CD4-positive, alpha-beta T cell treated with Interleukin-2 at 100 ng/mL for 4 hours (primary cell): ENCODE data around the gene PHYKPL.
"Not testable (repeated sequence)": the region's sequence is repeated elsewhere in the genome, so short reads cannot be mapped to it uniquely, and the experiment has no call there.

ENCODE experiments used
- DNase-seq: peaks from one replicate; pipeline ENCODE4 v3.0.0-alpha.2; 2020; ENCODE audit warnings: low spot score

PHYKPL gene

GRCh38 chr5:178264044-178264443, 31.4 kb upstream of the PHYKPL start:
- no peak for DNase-seq

DNA sequence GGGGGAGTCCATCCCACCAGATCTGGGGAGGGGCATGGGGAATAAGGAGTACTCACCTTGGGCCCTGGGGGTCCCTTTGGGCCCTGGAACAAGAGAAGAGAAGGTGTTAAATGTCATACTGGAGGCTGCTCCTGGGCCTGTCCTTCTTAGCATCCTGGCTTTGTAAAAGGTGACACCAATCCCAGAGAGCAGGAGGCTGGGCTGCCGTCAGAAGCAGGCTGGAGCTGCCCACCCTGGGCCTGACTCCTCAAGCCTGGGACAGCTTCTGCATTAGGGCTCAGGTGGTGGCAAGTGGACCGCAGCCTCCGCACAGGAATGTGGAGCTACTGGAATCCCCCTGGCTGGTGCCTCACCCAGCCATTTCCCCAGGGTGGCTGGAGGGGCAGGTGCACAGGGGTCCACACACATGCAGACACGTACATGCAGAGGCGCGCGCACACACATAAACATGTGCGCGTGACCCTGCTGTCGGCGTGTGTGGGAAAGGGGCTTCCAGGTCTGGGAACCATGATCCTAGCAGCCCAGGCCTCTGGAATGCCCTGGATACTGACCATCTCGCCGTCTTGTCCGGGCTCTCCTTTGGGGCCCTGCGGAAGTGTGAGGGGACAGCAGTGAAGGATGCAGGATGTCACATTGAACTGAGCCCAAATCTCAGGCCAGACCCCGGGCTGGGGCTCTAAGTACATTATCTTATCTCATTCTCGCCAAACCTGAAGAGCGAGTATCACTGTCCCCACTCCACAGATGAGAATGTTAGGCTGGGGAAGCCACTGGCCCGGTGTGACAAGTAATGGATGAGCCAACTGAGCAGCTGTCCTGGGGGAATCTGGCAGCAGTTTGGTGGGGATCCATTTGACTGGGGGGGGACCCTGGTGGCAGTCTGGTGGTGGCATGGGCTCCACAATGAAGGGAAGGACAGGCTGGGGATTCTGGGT, 29.3 kb upstream of the PHYKPL start:
- DNase-seq, result no peak

GRCh38 chr5:178259623-178260536, 27.3 kb upstream of the PHYKPL start:
- no peak for DNase-seq

DNA sequence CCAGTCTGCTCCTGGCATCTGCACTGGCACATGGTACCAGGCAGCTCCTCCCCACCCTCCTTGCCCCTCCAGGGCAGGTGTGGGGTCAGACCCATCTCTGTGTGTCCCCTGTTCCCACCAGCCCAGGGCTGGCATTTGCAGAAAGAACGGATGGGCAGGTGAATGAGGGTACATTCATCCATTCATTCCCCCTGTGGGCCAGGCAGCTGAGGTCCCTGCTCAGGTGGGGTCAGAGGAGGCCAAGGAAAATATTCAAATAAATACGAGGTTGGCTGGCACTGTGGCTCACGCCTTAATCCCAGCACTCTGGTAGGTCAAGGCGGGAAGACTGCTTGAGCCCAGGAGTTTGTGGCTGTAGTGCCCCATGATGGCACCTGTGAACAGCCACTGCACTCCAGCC, 25.0 kb upstream of the PHYKPL start:
- DNase-seq, result no peak

- no peak for DNase-seq
Observed at GRCh38 chr5:178256746-178257145, 24.1 kb upstream of the PHYKPL start.

DNA sequence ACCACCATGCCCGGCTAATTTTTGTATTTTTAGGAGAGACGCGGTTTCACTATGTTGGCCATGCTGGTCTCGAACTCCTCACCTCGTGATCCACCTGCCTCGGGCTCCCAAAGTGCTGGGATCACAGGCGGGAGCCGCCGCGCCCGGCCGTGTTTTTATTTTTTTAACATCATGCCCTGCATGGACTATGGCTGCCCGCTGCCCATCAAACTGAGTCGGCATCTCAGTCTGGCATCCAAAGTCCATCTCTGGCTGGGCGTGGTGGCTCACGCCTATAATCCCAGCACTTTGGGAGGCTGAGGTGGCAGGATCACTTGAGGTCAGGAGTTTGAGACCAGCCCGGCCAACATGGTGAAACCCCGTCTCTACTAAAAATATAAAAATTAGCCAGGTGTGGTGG, 21.0 kb upstream of the PHYKPL start:
- not testable (repeated sequence) for DNase-seq

- DNase-seq, result no peak
Observed at GRCh38 chr5:178252258-178252657, 19.7 kb upstream of the PHYKPL start.

GRCh38 chr5:178250263-178250662, 17.7 kb upstream of the PHYKPL start:
- no peak for DNase-seq

GRCh38 chr5:178249191-178249989, 16.8 kb upstream of the PHYKPL start:
- peak; percentile 61 for DNase-seq

- DNase-seq, result no peak
Observed at GRCh38 chr5:178248750-178249149, 16.1 kb upstream of the PHYKPL start.

GRCh38 chr5:178247481-178248456, 15.2 kb upstream of the PHYKPL start:
- DNase-seq, result peak; percentile 40

DNA sequence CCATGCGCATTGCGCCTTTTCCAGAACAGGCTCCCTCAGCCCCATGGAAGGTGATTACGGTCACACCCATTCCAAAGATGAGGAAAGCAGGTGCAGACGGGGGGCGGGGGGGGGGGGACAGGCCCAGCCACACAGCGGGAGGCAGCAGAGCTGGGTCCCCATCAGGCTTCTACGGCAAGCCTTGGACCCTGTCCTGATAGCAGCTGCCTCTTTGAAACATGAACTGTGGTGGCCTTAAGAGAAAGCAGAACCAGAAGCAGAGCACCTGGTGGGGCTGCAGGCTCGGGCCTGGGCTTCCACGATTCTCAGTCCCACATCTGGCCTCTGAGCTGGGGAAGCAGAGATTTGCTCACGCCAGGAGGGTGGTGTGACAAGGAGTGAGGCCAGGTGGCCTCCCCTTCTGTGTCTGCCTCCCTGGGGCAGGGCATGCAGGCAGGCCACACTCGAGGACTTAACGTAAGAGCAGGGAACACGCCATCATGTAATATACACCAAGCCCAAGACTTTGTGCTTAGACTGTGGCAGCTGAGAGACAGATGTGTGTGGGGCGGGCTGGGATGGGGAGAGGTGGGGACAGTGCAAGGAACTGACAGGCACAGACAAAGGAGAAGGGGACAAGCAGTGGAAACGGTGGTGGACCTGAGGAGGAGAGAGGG, 14.2 kb upstream of the PHYKPL start:
- no peak for DNase-seq

- DNase-seq, result no peak
Observed at GRCh38 chr5:178245389-178245788, 12.8 kb upstream of the PHYKPL start.

DNA sequence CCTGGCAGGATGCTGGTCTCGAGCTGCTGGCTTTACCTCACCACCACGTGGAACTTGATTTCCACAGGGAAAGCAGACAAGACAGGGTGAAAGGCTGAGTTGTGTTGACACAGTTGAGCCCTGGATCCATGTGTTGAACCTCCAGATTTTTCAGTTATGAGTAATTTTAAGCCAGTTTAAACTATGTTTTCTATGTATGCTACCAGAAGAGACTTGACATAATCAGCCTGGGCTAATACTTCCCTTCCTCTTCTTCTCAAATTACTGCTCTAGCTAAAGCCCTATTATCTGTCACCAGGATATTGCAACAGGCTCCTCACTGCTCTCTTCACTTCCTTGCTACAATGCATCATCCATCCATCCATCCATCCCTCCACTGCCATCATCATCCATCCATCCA, 12.0 kb upstream of the PHYKPL start:
- DNase-seq, result no peak

- DNase-seq, result no peak
Observed at GRCh38 chr5:178242416-178242815, 9.8 kb upstream of the PHYKPL start.

DNA sequence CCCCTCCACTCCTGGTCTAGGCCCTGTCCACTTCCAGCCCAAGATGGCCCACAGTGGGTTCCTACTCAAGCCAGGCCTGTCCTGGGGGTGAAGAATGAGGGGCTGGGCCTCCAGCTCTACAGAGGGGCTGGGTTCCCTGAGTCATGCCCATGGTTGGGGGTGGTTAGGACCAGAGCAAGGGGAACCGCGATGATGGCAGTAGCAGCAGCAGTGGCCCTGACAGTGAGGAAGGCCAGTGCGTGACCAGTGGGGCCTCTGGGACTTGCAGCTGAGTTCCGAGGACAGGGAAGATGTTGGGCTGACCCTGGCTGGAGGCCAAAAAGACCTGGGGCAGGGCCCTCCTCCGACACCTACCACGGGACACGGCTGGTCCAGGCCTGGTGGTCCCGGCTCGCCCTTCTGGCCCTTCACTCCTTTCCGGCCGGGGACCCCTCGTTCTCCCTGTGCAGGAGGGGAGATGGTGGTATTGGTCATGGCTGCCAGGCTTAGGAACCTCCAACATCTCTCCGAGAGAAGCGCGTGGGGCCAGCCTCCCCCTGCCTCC, 9.2 kb upstream of the PHYKPL start:
- DNase-seq, result no peak

DNA sequence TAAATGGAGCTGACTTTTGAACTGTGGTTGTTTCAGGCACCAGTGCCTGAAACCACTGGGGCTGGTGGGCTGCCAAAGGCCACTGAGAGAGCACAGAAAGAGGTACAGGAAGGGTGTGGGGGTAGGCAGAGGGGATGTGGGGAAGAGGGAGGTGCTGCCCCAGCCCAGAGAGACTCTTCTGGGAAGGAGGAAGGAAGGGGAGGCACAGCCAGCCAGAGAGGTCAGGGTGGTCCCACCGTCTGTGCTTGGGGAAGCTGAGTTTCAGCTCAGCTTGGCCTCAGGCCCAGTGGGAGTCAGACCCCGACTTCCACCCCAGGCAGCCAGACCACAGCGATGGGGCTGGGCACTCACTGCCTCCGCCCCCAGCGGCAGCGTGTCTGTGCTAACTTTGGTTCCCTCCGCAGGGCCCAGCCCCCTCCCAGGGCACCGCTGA, 8.6 kb upstream of the PHYKPL start:
- no peak for DNase-seq

DNA sequence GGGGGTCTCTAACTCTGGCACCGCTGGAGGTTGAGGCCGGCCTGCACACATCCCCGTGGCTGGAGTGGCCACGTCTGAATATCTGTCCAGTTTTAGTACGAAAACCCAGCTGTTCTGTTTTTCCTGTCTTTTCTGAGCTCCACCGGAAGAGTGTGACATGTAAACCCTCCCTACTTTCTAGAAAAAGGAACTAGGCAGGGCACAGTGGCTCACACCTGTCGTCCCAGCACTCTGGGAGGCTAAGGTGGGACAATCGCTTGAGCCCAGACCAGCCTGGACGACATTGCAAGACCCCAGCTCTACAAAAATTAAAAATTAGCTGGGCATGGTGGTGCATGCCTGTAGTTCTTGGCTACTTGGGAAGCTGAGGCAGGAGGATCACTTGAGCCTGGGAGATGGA, 8.2 kb upstream of the PHYKPL start:
- no peak for DNase-seq

DNA sequence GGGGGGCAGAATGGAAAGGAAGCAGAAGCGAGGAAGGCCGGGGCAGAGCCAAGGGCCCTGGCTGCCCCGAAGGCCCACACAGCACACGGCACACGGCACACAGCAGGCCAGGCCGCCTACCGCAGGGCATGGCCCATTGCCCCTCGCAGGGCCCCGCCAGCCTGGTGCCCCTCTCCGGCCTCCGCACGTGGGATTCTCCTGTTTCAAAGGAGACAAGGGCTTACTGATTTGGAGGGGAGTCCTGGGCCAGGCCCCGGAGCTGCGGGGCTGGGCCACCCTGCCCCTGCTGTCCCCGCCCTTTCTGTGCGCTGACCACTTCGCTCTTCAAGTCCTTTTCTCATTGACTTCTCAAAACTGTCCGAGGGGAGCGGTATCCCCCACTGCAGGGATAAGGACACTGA, 7.7 kb upstream of the PHYKPL start:
- DNase-seq, result no peak
